IMR-90 (cell line): ENCODE measurements around the gene RGS19. TPM values are rescaled to one million over a fixed set of nuclear protein-coding genes. Genes with fewer than 3 reads are reported as not detected.

ENCODE experiments used
- ATAC-seq: fragments of 200-7000 bp; cut with Tn5 transposase; 2 replicates; pipeline ENCODE4 v1.9.1; 2020; ENCODE audit warnings: low read depth, mild to moderate bottlenecking, moderate library complexity
- BruUV-seq: library from RNA; stranded (reverse); fragments of 400-500 nt; replicated peaks from 2 replicates; lab custom pipeline; 2021; lab: Mats Ljungman, UMichigan
- CTCF ChIA-PET: fragments of 300-600 bp; formaldehyde crosslinking; extraction: SDS; loops from one replicate; lab custom pipeline; 2021; ENCODE audit warnings: antibody characterized with exemption; lab: Yijun Ruan, JAX
- POLR2A ChIA-PET: fragments of 300-600 bp; sonication (Branson Sonifier 250); formaldehyde crosslinking; loops from one replicate; lab custom pipeline; 2022; ENCODE audit warnings: antibody characterized with exemption; ENCODE audit not compliant: unreplicated experiment; lab: Charles Lee
- DNase-seq: peaks from one replicate; pipeline ENCODE4 v3.0.0; 2013
- H2AFZ ChIP-seq: replicated peaks from 2 replicates; pipeline ENCODE3; 2013; ENCODE audit warnings: low read length, mild to moderate bottlenecking; ENCODE audit not compliant: poor library complexity
- H2AK5ac ChIP-seq: 2 replicates; pipeline ENCODE4 v1.6.1; 2013; ENCODE audit warnings: low read depth, low read length, inconsistent platforms
- H2AK9ac ChIP-seq: replicated peaks from 2 replicates; pipeline ENCODE3; 2013; ENCODE audit warnings: mild to moderate bottlenecking, low read depth, low read length, moderate library complexity; ENCODE audit not compliant: poor library complexity
- H2BK120ac ChIP-seq: 2 replicates; pipeline ENCODE4 v1.6.1; 2013; ENCODE audit warnings: low read depth, low read length, inconsistent platforms
- H2BK15ac ChIP-seq: 3 replicates; pipeline ENCODE4 v1.6.1; 2013; ENCODE audit warnings: low read depth, low read length, inconsistent platforms
- H2BK20ac ChIP-seq: 2 replicates; pipeline ENCODE4 v1.6.1; 2013; ENCODE audit warnings: low read depth, mild to moderate bottlenecking, inconsistent platforms, low read length, moderate library complexity
- H2BK5ac ChIP-seq: 2 replicates; pipeline ENCODE4 v1.6.1; 2013; ENCODE audit warnings: mild to moderate bottlenecking, low read depth, low read length, inconsistent platforms; ENCODE audit not compliant: poor library complexity, severe bottlenecking
- H3K14ac ChIP-seq: replicated peaks from 2 replicates; pipeline ENCODE4 v1.6.1; 2013; ENCODE audit warnings: low read depth, low read length, inconsistent platforms
- H3K18ac ChIP-seq: 2 replicates; pipeline ENCODE4 v1.6.1; 2013; ENCODE audit warnings: low read depth, low read length, control low read depth
- H3K23ac ChIP-seq: 2 replicates; pipeline ENCODE4 v1.6.1; 2013; ENCODE audit warnings: low read depth, low read length, inconsistent platforms
- H3K27ac ChIP-seq: 2 replicates; pipeline ENCODE4 v1.5.1; 2013; ENCODE audit warnings: mild to moderate bottlenecking, control low read depth, low read length; ENCODE audit not compliant: insufficient read depth
- H3K27me3 ChIP-seq: 2 replicates; pipeline ENCODE4 v1.6.1; 2013; ENCODE audit warnings: low read length; ENCODE audit not compliant: control insufficient read depth, insufficient read depth
- H3K36me3 ChIP-seq: 2 replicates; pipeline ENCODE4 v1.6.1; 2013; ENCODE audit warnings: low read length, mixed read lengths; ENCODE audit not compliant: control insufficient read depth, insufficient read depth
- H3K4ac ChIP-seq: 2 replicates; pipeline ENCODE4 v1.6.1; 2013; ENCODE audit warnings: low read depth, low read length, inconsistent platforms
- H3K4me1 ChIP-seq: 2 replicates; pipeline ENCODE4 v1.6.1; 2013; ENCODE audit warnings: low read length, mixed read lengths; ENCODE audit not compliant: control insufficient read depth, insufficient read depth
- H3K4me2 ChIP-seq: 2 replicates; pipeline ENCODE4 v1.6.1; 2013; ENCODE audit warnings: low read depth, mild to moderate bottlenecking, control low read depth, low read length, moderate library complexity
- H3K4me3 ChIP-seq: 2 replicates; pipeline ENCODE4 v1.5.1; 2013; ENCODE audit warnings: low read depth, mild to moderate bottlenecking, control low read depth, low read length, moderate library complexity; ENCODE audit not compliant: insufficient read depth
- H3K56ac ChIP-seq: 2 replicates; pipeline ENCODE4 v1.6.1; 2013; ENCODE audit warnings: low read length, inconsistent platforms; ENCODE audit not compliant: insufficient read depth; ENCODE audit errors: extremely low read depth
- H3K79me1 ChIP-seq, 2 experiments: 2 replicates each; pipeline ENCODE4 v1.6.1; 2013; ENCODE audit warnings: low read length in 2 of 2, inconsistent platforms in 1 of 2, low read depth in 1 of 2
- H3K9ac ChIP-seq: 2 replicates; pipeline ENCODE4 v1.6.1; 2013; ENCODE audit warnings: low read depth, low read length, control low read depth
- H3K9me1 ChIP-seq: 2 replicates; pipeline ENCODE4 v1.6.1; 2013; ENCODE audit warnings: low read length, inconsistent platforms; ENCODE audit not compliant: insufficient read depth
- H3K9me3 ChIP-seq: 2 replicates; pipeline ENCODE4 v1.6.1; 2013; ENCODE audit warnings: low read length; ENCODE audit not compliant: control insufficient read depth, insufficient read depth
- H4K20me1 ChIP-seq: 2 replicates; pipeline ENCODE4 v1.6.1; 2013; ENCODE audit warnings: low read length, inconsistent platforms; ENCODE audit not compliant: insufficient read depth
- H4K5ac ChIP-seq: 2 replicates; pipeline ENCODE4 v1.6.1; 2013; ENCODE audit warnings: mild to moderate bottlenecking, low read depth, low read length, control low read depth
- H4K8ac ChIP-seq, 2 experiments: 2 replicates each; pipeline ENCODE4 v1.6.1; 2013; ENCODE audit warnings: low read depth in 2 of 2, low read length in 2 of 2, control low read depth in 1 of 2, inconsistent platforms in 1 of 2
- H4K91ac ChIP-seq: 2 replicates; pipeline ENCODE4 v1.6.1; 2013; ENCODE audit warnings: low read depth, low read length, inconsistent platforms; ENCODE audit not compliant: insufficient read depth
- MAFK ChIP-seq: IDR thresholded peaks from 2 replicates; pipeline ENCODE4 v1.6.1; 2012; ENCODE audit warnings: low read depth, low read length, improper control_type of control experiment
- WGBS, 2 experiments: methylation state at CpG; one replicate each; pipeline versions ENCODE4 v1.1.5 to v1.1.7; 2013; ENCODE audit warnings: missing lambda C conversion rate in 2 of 2; ENCODE audit not compliant: insufficient read length in 1 of 2; ENCODE audit errors: extremely low coverage in 2 of 2; 5-methylcytosine and 5-hydroxymethylcytosine counted together
- dilution Hi-C: fragments of 300-500 bp; cut with HindIII; formaldehyde crosslinking; loops from one replicate; pipeline ENCODE4 v1.14.3; 2018; ENCODE audit warnings: low sequenced_read_pairs; ENCODE audit not compliant: unreplicated experiment
- in situ Hi-C: fragments of 300-500 bp; cut with MboI; formaldehyde crosslinking; loops from 3 replicates; pipeline ENCODE4 v1.14.3; 2019; ENCODE audit warnings: low sequenced_read_pairs, inconsistent platforms, mixed read lengths
- intact Hi-C: fragments of 100-400 bp; cut with micrococcal nuclease; formaldehyde crosslinking; loops from 2 replicates; pipeline ENCODE4 v1.10.0; 2022
- polyA plus RNA-seq, 3 experiments: library from polyadenylated mRNA; depleted of rRNA; stranded (reverse); fragments of >200 nt; gene quantifications; 2 replicates each; pipeline ENCODE4 v1.2.3, GENCODE V29; 2012; ENCODE audit warnings: low replicate concordance in 1 of 3
- total RNA-seq: library from RNA; depleted of rRNA; stranded (reverse); fragments of >200 nt; gene quantifications from 2 replicates; pipeline ENCODE4 v1.2.3, GENCODE V29; 2012

The RGS19 gene
- total and polyA plus RNA-seq, 2 of the 4 experiments (the other 2 are of a cell fraction), result 7.7 to 17.5 TPM

DNA sequence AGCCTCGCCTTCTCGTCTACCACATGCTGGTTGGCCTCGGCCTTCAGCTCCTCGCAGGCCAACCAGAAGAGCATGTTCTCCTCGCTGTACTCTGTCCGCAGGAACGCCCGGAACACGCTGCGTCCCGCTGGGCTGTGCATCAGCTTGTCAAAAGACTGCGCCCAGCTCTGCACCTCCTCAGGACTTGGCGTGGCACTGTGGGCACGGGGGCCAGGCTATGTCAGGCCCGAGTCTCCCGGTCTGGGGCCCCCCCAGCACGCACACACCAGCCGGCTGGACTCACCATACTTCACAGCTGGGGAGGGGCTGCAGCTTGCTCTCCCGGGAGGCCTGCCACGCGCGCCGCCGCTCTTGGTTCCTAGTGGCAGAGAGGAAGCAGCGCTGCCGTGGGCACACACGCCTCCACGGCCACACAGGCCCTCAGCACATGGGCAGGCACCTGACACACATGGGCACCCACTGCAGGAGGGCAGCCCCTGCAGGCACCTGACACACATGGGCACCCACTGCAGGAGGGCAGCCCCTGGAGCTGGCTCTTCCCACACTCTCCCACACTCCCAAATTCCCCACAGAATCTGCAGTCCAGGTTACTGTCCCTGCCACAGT is 5.0 kb downstream of the RGS19 start:
- Histone ChIP-seq H3K4me1 (peaks cover 11% of the 10 kb centered on the region), H2BK20ac (no peak overlapping the region), H3K4me2 (no peak overlapping the region), H4K91ac (no peak overlapping the region), H2AFZ (peak overlapping the region; percentile 14), H3K27me3 (no peaks in the 10 kb centered on the region), H3K14ac (no peak overlapping the region), H2BK5ac (no peak overlapping the region), H4K20me1 (no peaks in the 10 kb centered on the region; the same call in none of the 2 replicates), H3K27ac (no peak overlapping the region), H3K9me1 (no peaks in the 10 kb centered on the region), H3K18ac (no peak overlapping the region), H4K5ac (no peak overlapping the region), H3K9ac (no peak overlapping the region), H3K79me1 (peaks cover 6 to 8% of the 10 kb centered on the region in 2 experiments; a peak in 3 of 4 replicates), H2BK15ac (no peak overlapping the region), H4K8ac (no peak overlapping the region), H3K4ac (no peak overlapping the region), H2AK5ac (no peak overlapping the region), H3K4me3 (no peak overlapping the region), H2BK120ac (no peak overlapping the region), H3K56ac (no peak overlapping the region), H3K9me3 (no peaks in the 10 kb centered on the region), H3K23ac (no peak overlapping the region), H2AK9ac (peak overlapping the region; percentile 65), H3K36me3 (peaks cover 26% of the 10 kb centered on the region; the same call in 1 of the 2 replicates)
- ChIA-PET POLR2A (interaction anchor here (0.8 kb wide), 1 partner anchor 11 kb away, joined by 3 read pairs; the partner anchor contains the start of gene TCEA2), CTCF (interaction anchor here (0.6 kb wide), 1 partner anchor 64 kb away, joined by 3 read pairs; no protein-coding TSS in a partner anchor)
- DNase-seq, result no peak
- no TSS peak for BruUV-seq
- ATAC-seq, result no peak
- intact Hi-C loops (no loop called here), dilution Hi-C loops (no loop called here), in situ Hi-C loops (no loop called here)
- no peak for TF ChIP-seq MAFK
- WGBS, 2 experiments, result 90% methylated on average over 17 of the region's 28 CpGs; no CpG with 5 or more reads in 1 of the 2 experiments
